IPS DF 6.9 (cell line): ENCODE data around the gene ELOVL7.
"Not testable (repeated sequence)": the region's sequence is repeated elsewhere in the genome, so short reads cannot be mapped to it uniquely, and the experiment has no call there.

Experiments used
- DNase-seq: peaks from one replicate; pipeline ENCODE4 v3.0.0-alpha.2; 2013; ENCODE audit warnings: low read depth, low spot score
- H3K27ac ChIP-seq: one replicate; pipeline ENCODE4 v1.5.1; 2013; ENCODE audit warnings: low read length, control low read depth
- H3K27me3 ChIP-seq: 2 replicates; pipeline ENCODE4 v1.6.1; 2013; ENCODE audit warnings: mild to moderate bottlenecking, low read length; ENCODE audit not compliant: control insufficient read depth, insufficient read depth
- H3K36me3 ChIP-seq: 2 replicates; pipeline ENCODE4 v1.6.1; 2013; ENCODE audit warnings: low read length; ENCODE audit not compliant: control insufficient read depth, insufficient read depth
- H3K4me1 ChIP-seq: 2 replicates; pipeline ENCODE4 v1.6.1; 2013; ENCODE audit warnings: low read length; ENCODE audit not compliant: control insufficient read depth, insufficient read depth
- H3K4me3 ChIP-seq: 2 replicates; pipeline ENCODE4 v1.5.1; 2013; ENCODE audit warnings: mild to moderate bottlenecking, low read length
- H3K9me3 ChIP-seq: 2 replicates; pipeline ENCODE4 v1.6.1; 2013; ENCODE audit warnings: low read length, inconsistent platforms; ENCODE audit not compliant: control insufficient read depth, insufficient read depth
- WGBS: extraction: QIAGEN DNeasy Blood & Tissue Kit; methylation state at CpG from one replicate; pipeline ENCODE4 v1.1.7; 2013; ENCODE audit warnings: mixed read lengths, missing lambda C conversion rate; ENCODE audit not compliant: insufficient read length, insufficient coverage; 5-methylcytosine and 5-hydroxymethylcytosine counted together

The ELOVL7 gene

GRCh38 chr5:60860572-60860971 lies 16.5 kb upstream of the ELOVL7 start:
- DNase-seq, H3K9me3 ChIP-seq, H3K27ac ChIP-seq, H3K4me1 ChIP-seq, H3K4me3 ChIP-seq, H3K36me3 ChIP-seq, H3K27me3 ChIP-seq: not testable (repeated sequence)
- WGBS, result no CpG with 5 or more reads among the region's 16 CpGs

GRCh38 chr5:60856066-60856465 lies 12.0 kb upstream of the ELOVL7 start:
- H3K9me3 ChIP-seq, result no peaks in the 10 kb centered on the region
- no CpG with 5 or more reads among the region's 1 CpG for WGBS

DNA sequence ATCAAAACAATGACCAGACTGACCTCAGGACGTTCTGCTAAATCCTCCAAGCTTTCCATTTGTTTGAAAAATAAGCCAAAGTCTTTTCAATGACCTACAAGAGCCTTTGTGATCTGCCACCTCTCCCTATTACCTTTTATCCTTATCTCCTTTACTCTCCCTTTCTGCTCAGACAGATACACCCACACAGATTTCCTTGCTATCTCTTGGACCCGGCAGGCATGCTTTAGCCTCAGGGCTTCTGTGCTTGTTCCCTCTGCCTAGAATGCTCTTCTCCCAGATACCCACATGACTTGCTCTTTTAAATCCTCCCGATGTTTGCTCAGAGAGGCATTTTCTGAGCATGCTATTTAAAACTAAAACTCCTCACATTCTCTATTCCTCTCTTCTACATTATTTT lies 8.9 kb upstream of the ELOVL7 start:
- no peaks in the 10 kb centered on the region for H3K27me3 ChIP-seq
- no peaks in the 10 kb centered on the region for H3K9me3 ChIP-seq
- H3K4me3 ChIP-seq, result no peak overlapping the region
- no peak for DNase-seq
- no peak overlapping the region for H3K27ac ChIP-seq
- WGBS, result no CpG with 5 or more reads among the region's 3 CpGs
- H3K36me3 ChIP-seq, result no peaks in the 10 kb centered on the region
- no peaks in the 10 kb centered on the region for H3K4me1 ChIP-seq

More at GRCh38 chr5:60856066-60856465, 12.0 kb upstream of the ELOVL7 start:
- Histone ChIP-seq H3K27ac (no peak overlapping the region), H3K4me1 (no peaks in the 10 kb centered on the region), H3K36me3 (no peaks in the 10 kb centered on the region), H3K27me3 (no peaks in the 10 kb centered on the region), H3K4me3 (no peak overlapping the region)
- no peak for DNase-seq

DNA sequence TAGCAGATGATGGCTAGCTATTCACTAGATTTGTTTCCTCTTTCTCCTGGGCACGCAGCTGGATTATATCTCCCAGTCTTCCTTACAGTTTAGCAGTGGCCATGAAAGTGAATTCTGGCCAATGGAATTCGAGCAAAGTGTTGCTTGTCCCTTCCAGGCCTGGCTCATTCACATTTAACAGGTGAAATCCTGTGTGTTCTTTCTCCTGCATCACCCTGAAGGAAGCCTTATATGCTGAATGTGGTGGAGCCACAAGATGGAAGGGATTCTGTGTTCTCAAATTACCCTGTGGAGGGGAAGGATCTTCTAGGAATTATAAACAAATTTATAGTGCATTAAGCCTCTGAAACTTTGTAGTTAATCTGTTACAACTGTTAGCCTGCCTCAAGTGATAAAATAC lies 8.2 kb upstream of the ELOVL7 start:
- H3K36me3 ChIP-seq, result no peaks in the 10 kb centered on the region
- H3K4me3 ChIP-seq, result no peak overlapping the region
- no peaks in the 10 kb centered on the region for H3K4me1 ChIP-seq
- H3K27ac ChIP-seq, result no peak overlapping the region
- H3K9me3 ChIP-seq, result no peaks in the 10 kb centered on the region
- WGBS, result no CpG with 5 or more reads among the region's 2 CpGs
- no peak for DNase-seq
- no peaks in the 10 kb centered on the region for H3K27me3 ChIP-seq

GRCh38 chr5:60851626-60852025 lies 7.6 kb upstream of the ELOVL7 start:
- H3K36me3 ChIP-seq, result no peaks in the 10 kb centered on the region
- H3K9me3 ChIP-seq, result no peaks in the 10 kb centered on the region
- no peak for DNase-seq
- H3K4me1 ChIP-seq, result no peaks in the 10 kb centered on the region
- no peaks in the 10 kb centered on the region for H3K27me3 ChIP-seq
- no peak overlapping the region for H3K27ac ChIP-seq
- H3K4me3 ChIP-seq, result no peak overlapping the region

DNA sequence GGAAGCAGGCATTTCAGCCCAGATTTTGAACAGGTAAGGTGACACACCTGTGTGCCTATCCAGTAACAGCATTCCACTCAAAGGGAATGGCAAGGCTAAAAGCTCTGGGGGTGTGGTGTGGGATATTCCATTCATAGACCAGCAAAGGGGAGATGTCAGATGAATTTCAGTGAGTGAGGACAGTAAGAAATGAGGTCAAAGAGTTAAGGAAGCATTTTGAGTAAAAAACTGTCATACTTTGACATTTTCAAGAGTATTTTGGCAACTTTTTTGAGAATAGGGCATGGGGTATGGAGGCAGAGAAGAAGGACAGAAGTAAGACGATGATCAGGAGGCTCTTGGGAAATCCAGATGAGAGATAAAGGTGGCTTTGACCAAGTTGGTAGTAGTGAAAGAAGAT lies 2.2 kb upstream of the ELOVL7 start:
- H3K27me3 ChIP-seq, result peaks cover 10% of the 10 kb centered on the region; the same call in 1 of the 2 replicates
- no peak for DNase-seq
- WGBS, result no CpG with 5 or more reads among the region's 1 CpG
- H3K36me3 ChIP-seq, result no peaks in the 10 kb centered on the region
- no peaks in the 10 kb centered on the region for H3K9me3 ChIP-seq
- no peak overlapping the region for H3K4me3 ChIP-seq
- no peaks in the 10 kb centered on the region; the same call in 1 of the 2 replicates for H3K4me1 ChIP-seq
- H3K27ac ChIP-seq, result no peak overlapping the region

DNA sequence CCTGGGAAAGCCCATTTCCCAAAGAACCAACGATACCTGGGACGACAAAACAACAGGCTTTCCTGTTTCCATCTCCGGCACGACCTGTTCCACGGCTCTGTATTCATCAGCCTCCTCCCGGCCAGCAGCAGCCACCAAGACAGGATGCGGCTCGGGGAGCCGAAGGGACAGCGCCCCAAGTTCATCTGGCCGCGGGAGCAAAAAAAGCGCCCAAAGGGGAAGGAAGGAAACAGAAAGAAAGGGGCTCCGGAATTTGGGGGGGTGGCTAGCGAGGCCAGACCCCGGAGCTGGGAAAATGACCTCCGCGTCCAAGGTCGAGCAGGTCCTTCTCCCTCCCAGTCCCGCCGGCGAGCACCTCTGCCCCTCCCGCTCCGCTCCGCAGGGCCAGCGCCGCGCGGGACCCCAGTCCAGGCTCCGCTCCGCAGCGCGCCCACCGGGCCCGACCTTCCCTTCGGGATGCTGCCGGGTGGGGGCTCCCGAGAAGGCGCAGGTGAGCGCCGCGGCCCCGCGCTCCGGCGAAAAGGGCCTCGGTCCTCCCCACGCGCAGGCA lies 608 bp downstream of the ELOVL7 start:
- Histone ChIP-seq H3K27ac (no peak overlapping the region), H3K4me1 (no peaks in the 10 kb centered on the region; the same call in 1 of the 2 replicates), H3K27me3 (peaks cover 10% of the 10 kb centered on the region; the same call in 1 of the 2 replicates), H3K4me3 (peak overlapping the region; percentile 86), H3K9me3 (no peaks in the 10 kb centered on the region), H3K36me3 (no peaks in the 10 kb centered on the region)
- DNase-seq, result no peak
- no CpG with 5 or more reads among the region's 49 CpGs for WGBS

GRCh38 chr5:60842871-60843385 lies 1.1 kb downstream of the ELOVL7 start:
- H3K4me3 ChIP-seq, result peak overlapping the region; percentile 86; the same call in 1 of the 2 replicates
- H3K27ac ChIP-seq, result no peak overlapping the region
- H3K9me3 ChIP-seq, result no peaks in the 10 kb centered on the region
- no CpG with 5 or more reads among the region's 26 CpGs for WGBS
- H3K36me3 ChIP-seq, result no peaks in the 10 kb centered on the region
- H3K4me1 ChIP-seq, result no peaks in the 10 kb centered on the region; the same call in 1 of the 2 replicates
- peaks cover 10% of the 10 kb centered on the region; the same call in 1 of the 2 replicates for H3K27me3 ChIP-seq
- no peak for DNase-seq

DNA sequence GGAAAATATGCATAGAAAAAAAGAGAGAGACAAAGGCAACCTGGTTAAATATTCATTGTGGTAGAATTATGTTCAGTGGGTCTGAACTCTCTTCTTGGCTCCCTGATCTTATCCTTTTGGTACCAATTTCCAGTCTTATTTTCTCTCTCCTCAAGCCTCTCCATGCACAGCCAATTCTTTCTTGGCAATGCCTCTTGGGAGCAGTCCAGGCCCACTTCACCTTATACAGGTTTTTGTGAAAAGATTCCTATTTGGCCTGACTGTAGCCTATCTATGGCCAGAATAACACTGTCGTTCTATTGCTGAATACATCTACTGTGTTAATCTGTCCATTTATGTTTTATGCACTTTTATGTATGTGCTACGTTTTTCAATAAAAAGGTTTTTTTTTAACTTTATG lies 2.7 kb downstream of the ELOVL7 start:
- no peak for DNase-seq
- Histone ChIP-seq H3K4me3 (no peak overlapping the region), H3K27ac (no peak overlapping the region), H3K27me3 (peaks cover 10% of the 10 kb centered on the region; the same call in 1 of the 2 replicates), H3K9me3 (no peaks in the 10 kb centered on the region), H3K4me1 (no peaks in the 10 kb centered on the region; the same call in 1 of the 2 replicates), H3K36me3 (no peaks in the 10 kb centered on the region)
- WGBS, result no CpG with 5 or more reads among the region's 2 CpGs

DNA sequence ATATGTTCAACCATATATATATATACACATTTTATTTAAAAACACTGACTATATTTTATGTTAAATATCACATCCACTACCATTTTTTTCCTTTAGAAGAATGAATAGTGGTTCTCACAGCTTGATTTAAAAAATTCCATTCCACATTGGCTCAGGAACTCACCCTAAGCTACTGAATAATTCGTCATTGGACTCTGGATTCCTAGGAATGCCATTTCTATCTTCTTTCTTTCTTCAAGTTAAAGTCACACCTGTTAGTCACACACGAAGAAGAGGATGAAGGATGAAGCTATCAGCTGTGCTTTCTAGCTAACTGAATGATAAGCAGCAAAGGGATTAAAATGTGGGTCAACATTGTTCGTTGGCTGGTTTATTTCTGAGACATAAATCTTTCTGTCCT lies 7.9 kb downstream of the ELOVL7 start:
- Histone ChIP-seq H3K27ac (no peak overlapping the region), H3K27me3 (no peaks in the 10 kb centered on the region), H3K9me3 (no peaks in the 10 kb centered on the region), H3K36me3 (no peaks in the 10 kb centered on the region), H3K4me3 (no peak overlapping the region), H3K4me1 (peaks cover 1% of the 10 kb centered on the region; the same call in 1 of the 2 replicates)
- no peak for DNase-seq
- WGBS, result no CpG with 5 or more reads among the region's 3 CpGs

- Histone ChIP-seq H3K9me3 (no peaks in the 10 kb centered on the region), H3K36me3 (no peaks in the 10 kb centered on the region), H3K27me3 (no peaks in the 10 kb centered on the region), H3K4me1 (peaks cover 1% of the 10 kb centered on the region; the same call in 1 of the 2 replicates), H3K4me3 (no peak overlapping the region), H3K27ac (no peak overlapping the region)
- WGBS, result 70% methylated on average over 2 of the region's 5 CpGs
- no peak for DNase-seq
These were observed 8.5 kb downstream of the ELOVL7 start for GRCh38 chr5:60835554-60835953.
